GM18951 (cell line): ENCODE results near the gene KATNAL2.

Source experiments
- POLR2A ChIP-seq: IDR thresholded peaks from 4 replicates; pipeline ENCODE4 v1.6.1; 2011; ENCODE audit warnings: mild to moderate bottlenecking; ENCODE audit not compliant: insufficient read length, insufficient read depth; ENCODE audit errors: extremely low read depth
- in situ Hi-C: fragments of 300-500 bp; cut with MboI; formaldehyde crosslinking; loops from one replicate; pipeline ENCODE4 v1.12.0; 2022; ENCODE audit warnings: low sequenced_read_pairs, mixed read lengths, inconsistent platforms; ENCODE audit not compliant: unreplicated experiment

KATNAL2 gene, protein sequence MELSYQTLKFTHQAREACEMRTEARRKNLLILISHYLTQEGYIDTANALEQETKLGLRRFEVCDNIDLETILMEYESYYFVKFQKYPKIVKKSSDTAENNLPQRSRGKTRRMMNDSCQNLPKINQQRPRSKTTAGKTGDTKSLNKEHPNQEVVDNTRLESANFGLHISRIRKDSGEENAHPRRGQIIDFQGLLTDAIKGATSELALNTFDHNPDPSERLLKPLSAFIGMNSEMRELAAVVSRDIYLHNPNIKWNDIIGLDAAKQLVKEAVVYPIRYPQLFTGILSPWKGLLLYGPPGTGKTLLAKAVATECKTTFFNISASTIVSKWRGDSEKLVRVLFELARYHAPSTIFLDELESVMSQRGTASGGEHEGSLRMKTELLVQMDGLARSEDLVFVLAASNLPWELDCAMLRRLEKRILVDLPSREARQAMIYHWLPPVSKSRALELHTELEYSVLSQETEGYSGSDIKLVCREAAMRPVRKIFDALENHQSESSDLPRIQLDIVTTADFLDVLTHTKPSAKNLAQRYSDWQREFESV

DNA sequence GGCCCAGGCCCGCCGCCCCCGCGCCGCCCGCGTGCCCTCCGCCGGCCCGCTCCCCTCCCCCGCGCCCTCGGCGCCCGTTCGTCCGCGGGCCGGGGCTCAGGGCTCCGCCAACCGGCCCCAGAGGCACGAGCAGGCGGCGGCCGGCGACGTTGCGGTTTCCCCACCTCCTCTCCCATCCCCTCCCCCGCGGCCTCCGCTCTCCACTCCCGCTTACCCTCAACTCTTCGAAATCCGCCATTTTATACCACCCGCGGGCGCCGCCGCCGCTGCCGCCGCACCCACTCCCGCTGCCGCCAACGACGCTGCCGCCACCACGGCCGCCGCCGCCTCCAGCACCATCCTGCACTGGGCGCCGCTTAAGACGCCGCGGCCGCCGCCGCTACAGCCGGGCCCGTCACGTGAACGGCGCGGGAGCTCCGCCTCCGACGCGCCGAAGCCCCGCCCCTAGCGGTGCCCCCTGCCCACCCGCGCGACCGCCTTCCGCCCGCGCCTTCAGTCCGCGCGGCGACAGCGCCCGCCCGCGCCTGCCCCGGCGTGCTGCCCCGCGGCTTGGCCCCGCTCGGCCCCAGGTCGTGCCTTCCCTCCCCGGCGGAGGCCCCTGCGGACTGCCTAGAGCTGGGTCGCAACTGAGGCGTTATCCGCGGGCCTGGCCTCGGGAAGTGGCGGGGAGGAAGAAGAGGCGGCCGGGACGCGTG, at the start of gene KATNAL2, which contains the start of gene PIAS2:
KATNAL2 (plus strand) TSS at position 495 of the 695 bp plus-strand sequence. CDS start 29,271 bp downstream, outside the sequence.
PIAS2 (minus strand) TSS at position 400 of the 695 bp plus-strand sequence; CDS start at position 238, 162 bp downstream.
- in situ Hi-C loops, result no loop called here
- TF ChIP-seq POLR2A, result peak; percentile 96

DNA sequence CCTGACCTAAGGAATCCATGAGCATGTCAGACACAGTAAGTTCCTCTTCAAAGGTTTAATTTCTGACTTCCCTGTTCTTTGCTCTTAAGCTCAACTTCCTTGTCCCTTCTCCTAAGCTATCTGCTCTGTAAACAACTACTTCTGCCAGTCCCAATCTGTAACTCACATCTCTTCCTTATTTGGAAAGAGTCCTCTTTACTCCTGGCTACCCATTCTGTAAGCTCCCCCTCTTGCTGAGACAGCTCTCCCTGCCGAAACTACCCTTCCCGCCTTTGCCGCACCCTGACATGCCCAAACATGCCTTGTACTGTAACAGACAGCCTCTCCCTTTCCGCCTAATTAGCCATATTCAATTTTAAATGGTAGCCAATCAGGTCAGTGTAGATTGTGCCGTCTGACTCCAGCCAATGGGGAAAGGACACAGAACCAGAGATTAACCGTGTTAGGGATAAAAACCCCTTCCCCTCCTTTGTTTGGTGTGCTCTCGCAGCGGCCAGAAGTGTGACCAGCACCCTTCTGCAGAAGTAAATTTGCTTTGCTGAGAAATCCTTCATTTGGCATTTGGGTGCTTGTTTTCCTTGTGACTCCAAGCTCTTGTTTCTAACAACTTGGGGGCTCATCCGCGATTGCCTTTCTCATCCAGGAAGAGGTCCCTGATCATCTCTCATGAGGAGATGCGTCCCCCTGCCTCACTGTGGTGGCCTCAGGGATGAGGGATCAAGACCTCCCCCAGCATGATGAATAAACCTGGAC, 49.1 kb upstream of the KATNAL2 start:
- TF ChIP-seq POLR2A, result no peak

DNA sequence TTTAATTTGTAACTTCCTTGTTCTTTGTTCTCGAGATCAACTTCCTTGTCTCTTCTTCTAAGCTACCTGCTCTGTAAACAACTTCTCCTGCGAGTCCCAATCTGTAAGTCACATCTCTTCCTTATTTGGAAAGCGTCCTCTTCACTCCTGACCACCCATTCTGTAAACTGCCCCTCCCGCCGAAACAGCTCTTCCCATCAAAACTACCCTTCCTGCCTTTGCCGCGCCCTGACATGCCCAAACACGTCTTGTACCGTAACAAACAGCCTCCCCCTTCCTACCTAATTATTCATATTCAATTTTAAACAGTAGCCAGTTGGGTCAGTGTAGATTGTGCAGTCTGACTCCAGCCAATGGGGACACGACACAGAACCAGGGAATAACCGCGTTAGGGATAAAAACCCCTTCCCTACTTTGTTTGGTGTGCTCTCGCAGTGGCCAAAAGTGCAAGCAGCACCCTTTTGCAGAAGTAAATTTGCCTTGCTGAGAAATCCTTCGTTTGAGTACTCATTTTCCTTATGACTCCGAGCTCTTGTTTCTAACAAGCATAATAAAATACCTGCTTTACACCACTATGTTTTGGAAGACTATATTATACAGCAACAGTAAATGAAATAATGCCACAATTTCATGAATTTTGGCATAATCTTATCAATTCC, 39.9 kb upstream of the KATNAL2 start:
- in situ Hi-C loops, result no loop called here
- TF ChIP-seq POLR2A, result no peak

More for the DNA sequence above, 49.1 kb upstream of the KATNAL2 start:
- in situ Hi-C loops, result no loop called here

DNA sequence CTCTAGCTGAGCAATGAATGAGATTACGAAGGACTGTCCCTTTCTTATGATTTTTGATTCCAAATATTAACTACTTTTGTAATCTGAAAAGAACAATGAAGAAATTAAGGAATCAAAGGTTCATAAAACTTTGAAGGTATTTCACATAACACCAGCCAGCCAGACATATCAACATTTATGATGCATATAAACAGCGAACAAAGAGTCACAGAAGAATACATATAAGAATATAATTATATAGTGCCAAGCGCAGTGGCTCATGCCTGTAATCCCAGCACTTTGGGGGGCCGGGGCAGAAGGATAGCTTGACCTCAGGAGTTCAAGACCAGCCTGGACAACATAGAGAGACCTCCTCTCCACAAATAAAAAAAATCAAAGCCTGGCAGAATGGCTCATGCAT, 34.2 kb upstream of the KATNAL2 start:
- in situ Hi-C loops, result no loop called here

DNA sequence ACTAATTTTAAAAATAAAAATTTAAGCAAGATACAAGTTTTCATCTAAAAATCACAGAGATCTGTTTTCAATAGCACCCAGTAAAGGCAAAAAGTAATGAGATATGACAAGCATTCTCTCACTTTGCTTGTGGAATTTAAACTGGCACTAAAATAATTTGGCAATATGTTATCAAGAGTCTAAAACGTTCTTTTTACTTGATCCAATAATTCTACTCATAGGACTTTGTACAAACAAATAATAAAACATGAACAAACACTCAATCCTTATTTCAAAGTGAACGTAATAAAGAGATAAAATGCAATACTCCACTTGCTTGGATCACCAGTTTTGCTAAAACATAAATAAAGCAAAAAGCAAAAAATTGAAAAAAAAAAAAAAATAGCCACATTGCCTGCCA, 30.5 kb upstream of the KATNAL2 start:
- no peak for TF ChIP-seq POLR2A
- in situ Hi-C loops, result no loop called here

More for the DNA sequence above, 34.2 kb upstream of the KATNAL2 start:
- no peak for TF ChIP-seq POLR2A

DNA sequence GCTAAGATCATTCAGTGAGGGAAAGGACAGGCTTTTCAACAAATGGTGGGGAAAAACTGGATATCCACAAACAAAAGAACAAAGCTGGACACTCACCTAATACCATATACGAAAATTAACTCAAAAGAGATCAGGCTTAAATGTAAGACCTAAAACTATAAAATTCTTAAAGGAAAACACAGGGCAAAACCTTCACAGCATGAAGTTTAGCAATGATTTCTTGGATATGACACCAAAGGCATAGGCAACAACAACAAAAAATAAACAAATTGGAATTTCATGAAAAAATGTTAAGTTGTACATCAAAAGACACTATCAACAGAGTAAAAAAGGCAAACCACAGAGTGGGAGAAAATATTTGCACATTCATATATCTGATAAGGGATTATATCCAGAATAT, 28.4 kb upstream of the KATNAL2 start:
- no peak for TF ChIP-seq POLR2A
- in situ Hi-C loops, result no loop called here

DNA sequence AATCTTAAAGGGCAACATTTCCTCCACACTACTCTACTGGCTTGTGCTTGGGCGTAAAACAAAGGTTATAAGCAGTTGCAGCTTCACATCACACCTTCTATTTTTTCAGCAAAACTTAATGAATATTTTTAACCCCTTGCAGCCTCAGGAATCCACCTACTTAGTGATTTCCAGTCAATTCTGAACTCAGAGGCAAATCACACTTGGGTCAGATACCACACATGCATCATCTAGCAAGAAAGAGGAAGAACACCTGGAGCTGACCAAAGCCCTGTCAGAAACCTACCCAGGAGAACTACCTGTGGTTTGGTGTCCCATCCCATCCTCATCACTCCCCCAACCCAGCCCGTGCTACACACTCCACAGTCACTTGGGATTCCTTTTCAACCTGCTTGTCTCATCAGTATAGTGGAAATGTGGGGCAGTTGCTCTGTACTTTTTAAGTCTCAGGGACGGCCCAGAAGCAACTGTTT, 25.6 kb upstream of the KATNAL2 start:
- TF ChIP-seq POLR2A, result no peak
- in situ Hi-C loops, result no loop called here

DNA sequence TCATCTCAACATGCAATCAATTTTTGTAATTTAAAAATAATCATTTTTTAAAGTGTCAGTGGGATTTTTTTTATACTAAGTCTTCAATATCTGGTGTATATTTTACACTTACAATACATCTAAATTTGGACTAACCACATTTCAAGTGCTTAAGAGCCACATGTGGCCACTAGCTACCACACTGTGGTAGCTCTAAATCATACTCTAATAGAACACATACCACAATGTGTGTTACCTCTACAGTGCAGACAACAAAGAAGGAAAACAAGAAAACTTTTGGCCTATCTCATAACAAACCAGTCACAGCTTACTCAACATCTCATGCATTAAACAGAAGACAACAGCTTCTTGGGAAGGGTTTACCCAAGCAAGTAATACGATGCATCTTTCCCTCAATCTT, 24.6 kb upstream of the KATNAL2 start:
- TF ChIP-seq POLR2A, result no peak
- in situ Hi-C loops, result no loop called here

DNA sequence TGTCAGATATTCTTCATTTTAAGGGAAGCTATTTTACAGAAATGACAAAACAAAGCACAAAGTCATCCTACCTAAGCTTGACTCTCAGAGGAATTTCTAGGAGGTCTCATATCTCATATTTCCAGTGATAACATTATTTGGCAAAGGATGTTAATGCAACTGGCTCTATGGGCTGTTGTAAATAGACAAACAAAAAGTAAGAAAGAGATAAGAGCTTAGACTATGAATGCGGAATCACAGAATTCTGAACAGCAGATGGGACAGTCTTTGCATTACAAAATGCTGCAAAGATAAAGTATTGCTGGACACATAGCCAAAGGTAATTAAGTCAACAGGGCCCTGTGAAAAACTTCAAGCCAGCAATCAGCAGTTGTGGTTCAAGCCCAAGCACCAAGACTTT, 24.0 kb upstream of the KATNAL2 start:
- TF ChIP-seq POLR2A, result no peak
- in situ Hi-C loops, result no loop called here

DNA sequence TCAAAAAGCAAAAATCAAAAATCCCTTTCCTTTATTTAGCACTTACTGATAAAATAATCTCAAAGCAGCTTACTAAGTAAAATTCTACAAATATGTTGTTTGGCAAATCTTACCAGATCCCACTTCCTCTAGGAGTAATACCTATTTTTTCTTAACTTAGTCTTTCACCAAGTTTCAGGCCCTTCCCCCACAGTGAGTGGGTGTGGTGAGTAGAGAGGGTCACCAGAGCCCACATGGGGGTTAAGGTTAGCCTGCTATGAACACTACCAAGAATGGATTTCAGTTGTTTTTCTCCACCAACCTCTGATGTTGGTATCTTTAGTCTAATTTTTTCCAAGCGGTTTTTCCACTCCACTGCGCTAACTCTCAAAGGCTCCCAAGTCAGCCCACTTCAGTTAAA, 23.3 kb upstream of the KATNAL2 start:
- TF ChIP-seq POLR2A, result no peak
- in situ Hi-C loops, result no loop called here

DNA sequence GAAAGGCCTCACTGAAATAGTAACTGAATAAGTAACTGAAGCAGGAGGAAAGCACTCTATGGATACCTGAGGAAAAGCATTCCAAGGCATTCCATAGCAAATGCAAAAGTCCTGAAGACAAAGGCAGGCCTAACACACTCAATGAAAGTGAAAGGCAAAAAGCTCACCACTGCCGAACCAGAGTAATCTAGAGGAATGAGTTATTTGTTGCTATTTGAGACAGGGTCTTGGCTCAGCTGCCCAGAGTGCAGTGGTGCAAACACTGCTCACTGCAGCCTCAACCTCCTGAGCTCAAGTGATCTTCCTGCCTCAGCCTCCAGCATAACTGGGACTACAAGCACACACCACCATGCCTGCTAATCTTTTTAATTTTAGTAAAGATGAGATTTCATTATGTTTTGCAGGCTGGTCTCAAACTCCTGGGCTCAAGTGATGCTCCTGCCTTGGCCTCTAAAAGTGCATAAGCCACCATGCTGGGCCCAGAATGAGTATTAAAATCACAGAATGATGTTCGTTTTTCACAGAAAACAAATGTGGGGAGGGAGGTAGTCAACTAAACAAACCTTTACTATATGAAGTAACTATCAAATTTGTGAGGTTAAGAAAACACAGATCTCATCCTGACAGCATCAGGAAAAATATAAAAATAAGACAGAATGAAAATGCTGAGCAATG, 18.0 kb upstream of the KATNAL2 start:
- in situ Hi-C loops, result no loop called here
- TF ChIP-seq POLR2A, result no peak

DNA sequence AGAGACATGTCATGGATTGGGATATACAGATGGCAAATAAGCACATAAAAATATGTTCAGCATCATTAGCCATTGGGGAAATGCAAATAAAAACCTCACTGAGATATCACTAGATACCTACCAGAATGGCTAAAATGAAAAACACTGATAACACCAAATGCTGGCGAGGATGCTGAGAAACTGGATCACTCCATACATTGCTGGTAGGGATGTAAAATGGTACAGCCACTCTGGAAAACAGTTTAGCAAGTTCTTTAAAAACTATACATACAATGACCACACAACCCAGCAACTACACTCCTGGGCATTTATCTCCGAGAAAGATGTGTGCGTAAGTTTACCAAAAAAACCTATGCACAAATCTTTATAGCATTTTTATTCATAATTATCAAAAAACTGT, 14.0 kb upstream of the KATNAL2 start:
- in situ Hi-C loops, result no loop called here
- no peak for TF ChIP-seq POLR2A
